ENCODE measurements around the gene KLRD1. TPM values are rescaled to one million over a fixed set of nuclear protein-coding genes. Genes with fewer than 3 reads are reported as not detected.

KLRD1 gene
- total RNA-seq: 1 to 10 TPM in 1 of 4 donors, under 1 TPM in 2, not detected in 1; 0.72 to 1.1 (median 0.76) TPM

GRCh38 chr12:10307630-10308029 lies at the start of gene KLRD1:
Gene KLRD1, plus strand, starts transcription at chr12:10307870. Its CDS starts 208 bp downstream, at chr12:10308078.
- Histone ChIP-seq H3K36me3 (no peaks in the 10 kb centered on the region), H3K27me3 (no peaks in the 10 kb centered on the region), H3K9me3 (no peaks in the 10 kb centered on the region), H3K4me3 (no peak within 1 kb of the TSS), H3K27ac (no peak within 1 kb of the TSS), H3K4me1 (peaks cover 3% of the 10 kb centered on the region)
- no peak for DNase-seq (ENCODE audit: low spot score in 2 of 2)
- 96% methylated on average over 1 of the region's 1 CpG for WGBS
- TF ChIP-seq CTCF (IDR thresholded peaks at IDR 0.05) (no peak), EP300 (IDR thresholded peaks at IDR 0.05) (no peak), POLR2AphosphoS5 (IDR thresholded peaks at IDR 0.05) (no peak), POLR2A (IDR thresholded peaks at IDR 0.05) (no peak)

- H3K9me3 ChIP-seq: no peaks in the 10 kb centered on the region
- DNase-seq (ENCODE audit: low spot score in 2 of 2): no peak
- H3K27ac ChIP-seq: no peak overlapping the region
- no peak overlapping the region for H3K4me3 ChIP-seq
- no peaks in the 10 kb centered on the region for H3K27me3 ChIP-seq
- 94% methylated on average over 1 of the region's 1 CpG for WGBS
- no peaks in the 10 kb centered on the region for H3K4me1 ChIP-seq
- no peaks in the 10 kb centered on the region for H3K36me3 ChIP-seq
- TF ChIP-seq POLR2A (IDR thresholded peaks at IDR 0.05) (no peak), CTCF (IDR thresholded peaks at IDR 0.05) (no peak), POLR2AphosphoS5 (IDR thresholded peaks at IDR 0.05) (no peak), EP300 (IDR thresholded peaks at IDR 0.05) (no peak)
These were observed 46.7 kb upstream of the KLRD1 start for GRCh38 chr12:10260927-10261326.

GRCh38 chr12:10268037-10268436 lies 39.6 kb upstream of the KLRD1 start:
- 56% methylated on average over 5 of the region's 5 CpGs for WGBS
- Histone ChIP-seq H3K4me1 (no peaks in the 10 kb centered on the region), H3K27ac (no peak overlapping the region), H3K36me3 (no peaks in the 10 kb centered on the region), H3K9me3 (no peaks in the 10 kb centered on the region), H3K4me3 (no peak overlapping the region), H3K27me3 (no peaks in the 10 kb centered on the region)
- TF ChIP-seq CTCF (IDR thresholded peaks at IDR 0.05): no peak
- TF ChIP-seq POLR2AphosphoS5 (IDR thresholded peaks at IDR 0.05): no peak
- TF ChIP-seq EP300 (IDR thresholded peaks at IDR 0.05): no peak
- TF ChIP-seq POLR2A (IDR thresholded peaks at IDR 0.05): no peak
- DNase-seq (ENCODE audit: low spot score in 2 of 2): no peak

- no peak overlapping the region for H3K4me3 ChIP-seq
- 92% methylated on average over 2 of the region's 2 CpGs for WGBS
- no peaks in the 10 kb centered on the region for H3K4me1 ChIP-seq
- H3K36me3 ChIP-seq: no peaks in the 10 kb centered on the region
- DNase-seq (ENCODE audit: low spot score in 2 of 2): no peak
- H3K27ac ChIP-seq: no peak overlapping the region
- no peaks in the 10 kb centered on the region for H3K27me3 ChIP-seq
- TF ChIP-seq CTCF (IDR thresholded peaks at IDR 0.05) (no peak), POLR2A (IDR thresholded peaks at IDR 0.05) (no peak), POLR2AphosphoS5 (IDR thresholded peaks at IDR 0.05) (no peak), EP300 (IDR thresholded peaks at IDR 0.05) (no peak)
- H3K9me3 ChIP-seq: no peaks in the 10 kb centered on the region
These were observed 35.2 kb upstream of the KLRD1 start for GRCh38 chr12:10272467-10272866.

GRCh38 chr12:10276774-10277173 lies 30.9 kb upstream of the KLRD1 start:
- TF ChIP-seq POLR2A (IDR thresholded peaks at IDR 0.05) (no peak), CTCF (IDR thresholded peaks at IDR 0.05) (no peak), EP300 (IDR thresholded peaks at IDR 0.05) (no peak), POLR2AphosphoS5 (IDR thresholded peaks at IDR 0.05) (no peak)
- DNase-seq (ENCODE audit: low spot score in 2 of 2): no peak
- Histone ChIP-seq H3K4me1 (no peaks in the 10 kb centered on the region), H3K9me3 (no peaks in the 10 kb centered on the region), H3K27me3 (no peaks in the 10 kb centered on the region), H3K36me3 (no peaks in the 10 kb centered on the region), H3K4me3 (no peak overlapping the region), H3K27ac (no peak overlapping the region)
- WGBS: 58% methylated on average over 1 of the region's 1 CpG
